GM21381 (cell line): ENCODE measurements around the gene PSG3.
"Not testable (repeated sequence)": the region's sequence is repeated elsewhere in the genome, so short reads cannot be mapped to it uniquely, and the experiment has no call there.

ENCODE experiments used
- ATAC-seq: cut with Tn5 transposase; IDR thresholded peaks from one replicate; pipeline ENCODE4 v1.9.1; 2021; ENCODE audit warnings: mild to moderate bottlenecking, moderate library complexity; ENCODE audit not compliant: unreplicated experiment

PSG3 gene

DNA sequence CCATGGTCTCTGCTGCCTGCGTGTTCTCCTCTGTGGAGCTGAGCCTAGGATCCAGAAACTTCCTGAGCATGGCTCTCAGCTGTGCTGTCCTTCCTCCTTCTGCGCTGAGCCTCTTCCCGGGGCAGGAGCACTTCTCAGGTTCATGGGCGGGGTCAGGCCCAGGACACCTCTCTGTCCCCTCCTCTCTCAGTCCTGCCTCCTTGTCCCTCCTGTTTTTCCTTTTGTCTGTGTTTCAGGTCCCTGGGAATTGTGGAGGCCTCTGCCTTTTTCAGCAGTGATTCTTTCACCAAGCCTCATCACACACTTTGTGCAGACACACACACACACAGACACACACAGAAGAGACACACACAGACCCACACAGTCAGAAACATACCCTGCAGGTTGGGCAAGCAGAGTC, at the start of gene PSG3:
Gene PSG3 (minus strand): TSS at position 101 of the 400 bp plus-strand sequence. CDS start 97 bp downstream, at position 4.
- not testable (repeated sequence) for ATAC-seq

DNA sequence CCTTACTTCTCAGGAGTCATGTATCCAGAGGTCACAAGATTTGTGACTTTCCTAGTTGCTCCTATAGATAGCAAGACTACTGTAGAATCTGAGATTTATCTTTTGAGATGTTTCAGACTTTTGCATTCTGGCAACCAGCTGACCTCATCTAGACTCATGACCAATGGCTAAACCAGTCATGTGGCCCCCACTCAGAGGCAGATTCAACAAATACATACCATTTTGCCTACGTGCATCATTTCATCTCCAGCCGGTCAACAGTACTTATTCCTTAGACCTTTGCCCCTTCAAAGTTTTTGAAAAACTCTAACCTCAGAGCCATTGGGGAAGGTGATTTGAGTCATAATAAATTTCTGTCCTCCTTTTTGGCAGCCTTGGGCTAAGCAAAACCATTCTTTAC, 48.5 kb upstream of the PSG3 start:
- not testable (repeated sequence) for ATAC-seq

DNA sequence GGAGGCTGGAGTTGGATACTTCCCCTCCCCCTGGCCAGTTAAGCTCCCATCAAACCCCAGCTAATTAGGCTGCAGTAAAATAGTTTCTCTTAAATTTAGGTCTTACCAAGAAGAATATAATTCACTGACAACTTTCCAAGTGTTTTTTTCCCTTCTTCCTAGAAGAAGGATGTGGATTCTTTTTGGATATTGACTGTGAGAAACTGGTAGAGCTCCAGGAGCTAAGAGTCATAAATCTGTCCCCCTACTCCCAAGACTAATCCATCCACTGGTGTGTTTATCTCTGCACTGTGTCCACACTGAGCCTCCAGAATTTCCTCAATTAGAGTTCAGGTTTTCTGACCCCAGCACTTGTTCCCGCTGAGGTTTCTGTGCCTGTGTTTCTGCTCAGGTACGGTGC, 47.5 kb upstream of the PSG3 start:
- not testable (repeated sequence) for ATAC-seq

DNA sequence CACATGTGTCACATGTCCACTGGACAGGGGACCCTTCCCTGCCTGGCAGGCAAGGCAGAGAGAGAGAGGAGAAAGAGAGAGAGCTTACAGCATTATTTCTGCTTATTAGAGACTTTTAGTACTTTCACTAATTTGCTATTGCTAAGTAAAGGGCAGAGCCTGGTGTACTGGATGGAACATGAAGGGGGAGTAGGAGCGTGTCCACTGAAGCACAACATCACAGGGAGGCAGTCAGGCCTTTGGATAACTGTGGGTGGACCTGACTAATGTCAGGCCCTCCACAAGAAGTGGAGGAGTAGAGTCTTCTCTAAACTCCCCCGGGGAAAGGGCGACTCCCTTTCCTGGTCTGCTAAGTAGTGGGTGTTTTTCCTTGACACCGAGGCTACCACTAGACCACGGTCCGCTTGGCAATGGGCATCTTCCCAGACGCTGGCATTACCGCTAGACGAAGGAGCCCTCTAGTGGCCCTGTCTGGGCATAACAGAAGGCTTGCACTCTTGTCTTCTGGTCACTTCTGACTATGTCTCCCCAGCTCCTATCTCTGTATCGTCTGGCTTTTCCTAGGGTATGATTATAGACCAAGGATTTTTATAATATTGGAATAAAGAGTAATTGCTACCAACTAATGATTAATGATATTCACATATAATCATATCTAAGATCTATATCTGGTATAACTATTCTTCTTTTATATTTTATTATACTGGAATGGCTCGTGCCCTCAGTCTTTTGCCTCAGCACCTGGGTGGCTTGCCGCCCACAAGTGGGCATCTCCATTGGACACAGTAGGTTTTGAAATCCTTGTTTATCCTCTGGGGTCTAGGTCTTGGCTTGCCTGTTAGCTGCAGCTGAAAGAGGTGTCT, 36.7 kb upstream of the PSG3 start:
- not testable (repeated sequence) for ATAC-seq

DNA sequence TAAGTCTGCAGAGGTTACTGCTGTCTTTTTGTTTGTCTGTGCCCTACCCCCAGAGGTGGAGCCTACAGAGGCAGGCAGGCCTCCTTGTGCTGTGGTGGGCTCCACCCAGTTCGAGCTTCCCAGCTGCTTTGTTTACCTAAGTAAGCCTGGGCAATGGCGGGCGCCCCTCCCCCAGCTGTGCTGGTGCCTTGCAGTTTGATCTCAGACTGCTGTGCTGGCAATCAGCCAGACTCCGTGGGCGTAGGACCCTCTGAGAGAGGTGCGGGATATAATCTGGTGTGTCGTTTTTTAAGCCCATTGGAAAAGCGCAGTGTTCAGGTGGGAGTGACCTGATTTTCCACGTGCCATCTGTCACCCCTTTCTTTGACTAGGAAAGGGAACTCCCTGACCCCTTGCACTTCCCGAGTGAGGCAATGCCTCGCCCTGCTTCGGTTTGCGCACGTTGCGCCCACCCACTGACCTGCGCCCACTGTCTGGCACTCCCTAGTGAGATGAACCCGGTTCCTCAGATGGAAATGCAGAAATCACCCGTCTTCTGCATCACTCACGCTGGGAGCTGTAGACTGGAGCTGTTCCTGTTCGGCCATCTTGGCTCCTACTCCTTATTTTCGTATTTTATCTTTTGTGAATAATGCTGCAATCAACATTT, 34.4 kb upstream of the PSG3 start:
- ATAC-seq: not testable (repeated sequence)

DNA sequence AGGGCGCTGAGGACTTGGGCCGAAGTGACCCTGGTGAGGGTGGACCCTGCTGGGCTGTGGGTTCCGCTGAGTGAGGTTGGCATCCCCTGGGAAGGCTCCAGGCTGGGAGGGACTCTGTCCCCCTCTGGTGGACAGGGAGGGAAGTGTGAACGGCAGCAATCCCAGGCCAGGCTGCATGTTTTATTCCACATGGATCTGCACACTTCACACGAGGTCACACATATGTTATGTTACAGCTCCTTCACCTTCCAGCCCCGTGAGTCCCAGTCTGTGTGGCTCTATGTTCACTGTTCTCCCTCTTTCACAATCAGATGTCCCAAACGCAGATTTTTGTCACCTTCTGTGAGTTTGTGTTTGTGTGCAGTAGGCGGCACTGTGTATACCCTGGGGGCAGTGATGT, 27.0 kb upstream of the PSG3 start:
- ATAC-seq: not testable (repeated sequence)

DNA sequence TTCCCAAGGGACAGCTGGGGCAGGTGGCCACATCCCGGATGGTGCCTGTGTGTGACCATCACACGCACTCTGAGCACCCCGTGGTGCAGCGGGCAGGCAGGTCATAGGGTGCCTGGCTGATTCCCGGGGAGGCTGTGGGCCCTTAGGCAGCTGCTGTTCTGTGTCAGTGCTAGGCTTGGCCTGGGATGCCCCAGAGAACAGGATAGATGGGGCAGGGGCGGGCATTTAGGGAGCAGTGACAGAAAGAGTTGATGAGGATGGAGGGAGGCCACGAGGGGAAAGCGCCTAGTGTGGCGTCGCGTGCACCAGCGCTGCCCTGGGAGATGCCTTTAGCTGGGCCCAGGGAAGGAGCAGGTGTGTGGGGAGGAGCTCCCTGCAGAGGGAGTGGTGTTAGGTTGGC, 26.6 kb upstream of the PSG3 start:
- ATAC-seq: not testable (repeated sequence)

DNA sequence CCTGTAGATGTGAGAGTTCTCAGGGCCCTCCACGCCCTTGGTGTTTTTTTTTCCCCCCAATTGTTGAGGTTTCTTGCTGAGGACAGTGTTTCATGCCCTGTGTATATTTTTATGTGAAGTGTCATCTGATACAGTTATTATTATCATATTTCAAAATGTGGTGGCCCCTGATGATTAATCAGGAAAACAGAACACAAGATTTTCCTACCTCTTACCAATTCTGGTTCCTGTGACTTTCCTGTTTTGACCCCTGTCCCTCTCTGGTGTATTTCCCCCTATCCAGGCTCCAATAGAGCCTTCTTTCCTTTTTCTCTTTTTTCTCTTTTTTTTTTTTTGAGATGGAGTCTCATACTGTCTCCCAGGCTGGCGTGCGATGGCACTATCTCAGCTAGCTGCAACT, 24.6 kb upstream of the PSG3 start:
- no peak for ATAC-seq

DNA sequence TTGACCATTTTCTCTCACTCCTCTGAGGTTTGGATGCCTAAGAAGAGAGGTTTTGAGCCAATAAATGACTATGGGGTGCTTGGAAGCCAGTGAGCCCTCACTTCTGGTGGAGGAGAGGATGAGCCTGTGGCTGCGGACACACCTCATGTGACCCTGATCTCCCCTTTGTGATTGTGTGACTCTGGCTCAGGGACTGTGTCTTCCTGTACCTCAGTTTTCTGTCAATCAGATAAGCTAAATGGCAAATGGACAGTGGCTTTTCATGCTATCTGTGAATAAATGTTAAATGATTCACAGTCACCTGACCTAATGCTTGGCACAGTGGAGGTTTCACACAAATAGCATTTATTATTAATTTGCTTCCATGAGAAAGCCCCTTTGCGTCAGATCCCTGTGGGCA, 22.5 kb upstream of the PSG3 start:
- no peak for ATAC-seq

DNA sequence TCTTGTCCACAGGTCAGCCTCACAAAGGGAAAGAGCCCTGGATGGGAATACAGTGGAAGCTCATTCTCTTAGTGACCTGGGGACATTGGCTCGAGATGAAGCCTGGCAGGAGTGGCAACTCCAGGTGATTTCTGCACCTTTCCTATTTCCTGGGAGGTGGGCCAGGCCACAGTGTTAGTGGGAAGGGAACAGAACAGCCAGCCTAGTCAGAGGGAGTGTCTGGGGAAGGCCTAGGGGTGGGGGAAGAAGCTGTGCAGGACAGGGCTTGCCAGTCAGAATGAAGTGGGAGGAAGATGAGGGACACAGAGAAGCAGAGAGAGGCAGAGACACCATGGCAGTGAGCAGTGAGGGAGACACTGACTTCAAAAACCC, 21.6 kb upstream of the PSG3 start:
- not testable (repeated sequence) for ATAC-seq

DNA sequence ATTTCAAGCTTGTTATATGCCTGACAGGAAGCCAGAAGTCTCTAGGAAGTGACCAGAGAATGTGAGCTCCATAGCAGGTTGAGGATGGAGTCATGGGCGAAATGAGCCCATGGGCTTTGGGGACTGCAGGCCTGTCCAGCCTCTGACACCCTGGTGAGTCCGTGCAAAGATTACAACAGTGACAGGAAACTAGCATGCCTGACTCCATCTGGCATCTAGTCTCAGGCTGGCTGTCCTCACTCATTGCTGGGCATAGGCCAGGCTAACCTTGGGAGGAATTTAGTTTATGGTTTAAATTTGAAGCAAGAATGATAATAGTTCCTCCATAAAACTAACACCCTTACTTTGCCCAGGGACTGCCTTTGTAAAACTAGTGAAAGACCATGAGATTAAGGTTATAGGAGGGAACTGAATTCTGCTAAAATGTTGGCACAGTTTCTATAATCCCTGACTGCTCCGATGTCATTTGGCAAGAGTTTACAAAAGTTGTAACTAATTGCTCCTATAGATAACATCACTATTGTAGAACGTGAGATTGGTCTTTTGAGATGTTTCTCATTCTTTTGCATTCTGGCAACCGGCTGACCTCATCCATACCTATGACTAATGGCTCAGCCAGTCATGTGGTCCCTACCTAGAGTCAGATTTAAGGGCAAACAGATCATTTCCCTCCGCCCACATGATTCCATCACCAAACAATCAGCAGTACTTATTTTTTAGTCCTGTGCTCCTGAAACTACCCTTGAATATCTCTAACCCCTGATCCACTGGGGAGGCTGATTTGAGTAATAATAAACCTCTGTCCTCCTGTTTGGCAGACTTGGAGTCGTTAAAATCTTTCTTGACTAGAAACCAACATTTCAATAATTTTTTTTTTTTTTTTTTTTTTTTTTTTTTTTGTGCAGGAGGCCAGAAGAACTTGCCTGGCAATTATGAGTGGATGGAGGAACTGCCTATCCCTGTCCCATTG, 21.0 kb upstream of the PSG3 start:
- ATAC-seq: not testable (repeated sequence)

DNA sequence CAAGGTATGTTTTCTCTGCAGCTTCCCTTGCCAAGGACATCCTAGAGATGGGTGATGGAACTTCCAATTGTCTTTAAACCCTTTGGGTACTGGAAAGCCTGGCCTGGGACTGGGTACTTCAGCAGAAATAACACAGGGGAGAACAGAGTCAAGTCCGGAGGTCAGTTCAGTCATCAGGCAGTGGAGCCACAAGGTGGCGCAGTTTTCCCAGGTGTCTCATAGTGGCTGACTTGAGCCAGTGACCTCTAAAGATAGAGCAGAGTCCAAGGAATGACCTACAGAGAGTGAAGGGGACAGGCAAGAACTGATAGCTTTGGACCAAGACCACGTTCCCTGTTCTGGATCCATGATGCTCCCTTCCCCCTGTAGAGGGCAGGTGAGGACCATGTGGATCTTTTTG, 18.4 kb upstream of the PSG3 start:
- ATAC-seq: not testable (repeated sequence)

DNA sequence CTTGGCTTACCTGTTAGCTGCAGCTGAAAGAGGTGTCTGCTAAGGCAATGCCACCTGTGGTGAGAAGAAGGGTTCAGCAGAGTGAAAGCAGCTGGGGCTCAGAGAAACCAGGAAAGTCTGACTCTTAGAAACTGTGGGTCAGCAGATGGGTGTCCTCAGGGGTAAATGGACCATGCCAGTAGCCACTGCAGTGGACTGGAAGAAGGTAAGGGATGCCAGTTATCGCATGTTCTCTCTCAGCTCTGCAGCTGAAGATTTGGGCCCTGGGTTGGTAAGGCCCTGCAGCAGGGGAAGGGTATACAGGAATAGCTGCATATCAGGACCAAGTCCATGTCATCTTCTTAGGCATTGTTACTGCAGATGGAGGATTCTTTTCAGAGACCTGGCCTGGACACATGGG, 12.0 kb upstream of the PSG3 start:
- ATAC-seq: not testable (repeated sequence)

DNA sequence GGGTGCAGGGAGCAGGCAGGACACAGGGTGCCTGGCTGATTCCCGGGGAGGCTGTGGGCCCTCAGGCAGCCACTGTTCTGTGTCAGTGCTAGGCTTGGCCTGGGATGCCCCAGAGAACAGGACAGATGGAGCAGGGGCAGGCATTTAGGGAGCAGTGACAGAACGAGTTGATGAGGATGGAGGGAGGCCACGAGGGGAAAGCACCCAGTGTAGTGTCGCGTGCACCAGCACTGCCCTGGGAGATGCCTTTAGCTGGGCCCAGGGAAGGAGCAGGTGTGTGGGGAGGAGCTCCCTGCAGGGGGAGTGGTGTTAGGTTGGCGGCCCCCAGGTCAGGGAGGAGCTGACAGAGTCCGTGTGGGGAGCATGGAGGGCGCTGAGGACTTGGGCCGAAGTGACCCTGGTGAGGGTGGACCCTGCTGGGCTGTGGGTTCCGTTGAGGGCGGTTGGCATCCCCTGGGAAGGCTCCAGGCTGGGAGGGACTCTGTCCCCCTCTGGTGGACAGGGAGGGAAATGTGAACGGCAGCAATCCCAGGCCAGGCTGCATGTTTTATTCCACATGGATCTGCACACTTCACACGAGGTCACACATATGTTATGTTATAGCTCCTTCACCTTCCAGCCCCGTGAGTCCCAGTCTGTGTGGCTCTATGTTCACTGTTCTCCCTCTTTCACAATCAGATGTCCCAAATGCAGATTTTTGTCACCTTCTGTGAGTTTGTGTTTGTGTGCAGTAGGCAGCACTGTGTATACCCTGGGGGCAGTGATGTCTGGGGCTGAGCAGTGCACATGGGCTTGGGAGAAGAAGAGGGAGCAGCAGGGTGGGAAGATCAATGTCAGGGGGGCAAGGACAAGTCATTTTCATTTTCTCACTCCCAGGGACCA, 1.7 kb upstream of the PSG3 start:
- not testable (repeated sequence) for ATAC-seq

DNA sequence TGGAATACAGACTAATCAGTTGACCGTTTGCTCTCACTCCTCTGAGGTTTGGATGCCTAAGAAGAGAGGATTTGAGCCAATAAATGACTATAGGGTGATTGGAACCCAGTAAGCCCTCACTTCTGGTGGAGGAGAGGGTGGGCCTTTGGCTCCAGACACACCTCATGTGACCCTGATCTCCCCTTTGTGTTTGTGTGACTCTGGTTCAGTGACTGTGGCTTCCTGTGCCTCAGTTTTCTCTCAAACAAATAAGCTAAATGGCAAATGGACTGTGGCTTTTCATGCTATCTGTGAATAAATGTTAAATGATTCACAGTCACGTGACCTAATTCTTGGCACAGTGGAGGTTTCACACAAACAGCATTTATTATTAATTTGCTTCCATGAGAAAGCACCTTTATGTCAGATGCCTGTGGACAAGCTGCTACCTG, 2.7 kb downstream of the PSG3 start:
- not testable (repeated sequence) for ATAC-seq

DNA sequence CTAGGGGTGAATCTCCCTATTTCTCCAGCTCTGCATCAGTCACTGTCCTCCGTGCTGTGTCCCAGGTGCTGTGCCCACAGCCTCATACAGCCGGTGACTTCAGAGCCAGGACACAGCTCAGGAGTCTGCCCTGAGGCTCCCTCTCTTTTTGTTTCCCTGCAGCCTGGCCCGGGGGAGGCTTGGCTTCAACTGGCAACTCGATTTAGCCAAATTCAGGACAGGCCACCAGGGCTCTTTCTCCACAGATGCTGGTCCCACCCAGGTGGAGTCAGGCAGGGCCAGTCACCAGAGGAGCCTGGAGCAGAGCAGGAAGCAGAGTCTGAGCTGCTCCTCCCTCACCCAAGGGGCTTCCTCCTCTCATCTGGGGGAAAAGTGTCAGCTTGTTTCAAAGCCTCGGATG, 11.9 kb downstream of the PSG3 start:
- not testable (repeated sequence) for ATAC-seq

DNA sequence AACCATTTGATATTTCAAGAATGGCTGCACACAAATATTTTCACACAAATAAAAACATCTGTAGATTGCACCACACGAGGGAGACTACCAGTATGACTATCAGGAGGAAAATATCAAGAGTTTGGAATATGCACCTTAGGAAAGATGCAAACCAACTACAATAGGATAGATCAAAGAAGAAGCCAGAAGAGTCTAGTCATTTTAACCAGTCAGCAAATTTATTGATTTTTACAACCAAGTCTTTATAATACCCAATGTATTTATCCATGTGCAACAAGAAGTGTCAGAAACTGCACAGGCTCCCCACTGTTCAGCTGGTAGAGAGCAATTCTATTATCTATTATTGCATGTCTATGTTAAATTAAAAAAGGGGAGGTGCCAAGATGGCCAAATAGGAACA, 26.3 kb downstream of the PSG3 start:
- not testable (repeated sequence) for ATAC-seq

DNA sequence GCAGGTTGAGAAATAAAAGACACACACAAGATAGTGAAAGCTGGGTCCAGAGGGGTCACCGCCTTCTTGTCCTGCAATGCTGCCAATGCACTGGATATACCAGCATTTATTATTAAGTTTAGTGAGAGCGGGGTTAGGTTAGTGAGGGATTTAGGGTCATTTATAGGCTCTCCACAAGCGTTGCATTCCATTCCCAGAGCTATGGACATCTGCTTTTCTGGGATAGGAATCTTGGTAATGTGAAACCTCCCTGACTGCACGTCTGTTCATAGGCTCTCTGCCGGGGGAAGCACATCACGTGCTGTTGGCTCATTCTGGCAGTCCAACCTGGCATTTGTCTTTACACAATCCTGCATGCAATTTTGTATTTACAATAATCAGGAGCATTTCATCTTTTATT, 27.5 kb downstream of the PSG3 start:
- not testable (repeated sequence) for ATAC-seq

DNA sequence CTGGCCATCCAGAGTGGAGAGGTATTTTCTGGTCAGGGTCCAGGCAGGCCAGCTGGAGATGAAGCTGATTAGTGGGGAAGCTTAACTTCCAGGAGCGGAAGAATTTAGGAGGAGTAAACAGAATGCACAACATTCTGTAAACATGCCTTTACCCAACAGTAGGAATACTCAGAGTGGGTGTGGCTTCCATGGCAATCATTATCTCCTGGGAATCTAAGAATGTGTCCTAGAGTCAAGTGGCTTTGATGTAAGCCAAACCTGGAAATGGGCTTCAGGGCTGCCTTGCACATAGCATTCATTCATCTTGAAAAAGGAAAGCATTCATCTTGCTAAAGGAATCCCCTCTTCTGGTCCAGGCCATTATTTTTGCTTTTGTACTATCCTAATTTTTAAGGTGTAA, 29.3 kb downstream of the PSG3 start:
- not testable (repeated sequence) for ATAC-seq

DNA sequence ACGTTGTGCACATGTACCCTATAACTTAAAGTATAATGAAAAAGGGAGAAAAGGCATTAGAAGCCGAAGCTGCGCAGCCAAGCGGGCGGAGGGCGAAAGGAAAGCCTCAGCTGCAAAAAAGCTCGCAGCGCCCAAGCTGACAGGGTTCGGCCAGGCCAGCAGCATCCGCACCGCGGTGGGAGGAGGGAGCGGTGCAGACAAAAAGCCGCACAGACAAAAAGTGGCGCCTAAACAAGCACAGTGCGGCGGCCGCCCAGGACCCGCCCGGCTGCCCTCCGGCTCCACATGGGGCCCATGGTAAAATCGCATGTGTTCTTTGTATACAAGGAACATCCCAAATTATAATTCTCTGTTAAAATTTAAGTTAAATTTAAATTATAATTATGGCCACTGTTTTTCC, 42.4 kb downstream of the PSG3 start:
- no peak for ATAC-seq
